Measurements from ENCODE around the gene AFF2.

The AFF2 gene

DNA sequence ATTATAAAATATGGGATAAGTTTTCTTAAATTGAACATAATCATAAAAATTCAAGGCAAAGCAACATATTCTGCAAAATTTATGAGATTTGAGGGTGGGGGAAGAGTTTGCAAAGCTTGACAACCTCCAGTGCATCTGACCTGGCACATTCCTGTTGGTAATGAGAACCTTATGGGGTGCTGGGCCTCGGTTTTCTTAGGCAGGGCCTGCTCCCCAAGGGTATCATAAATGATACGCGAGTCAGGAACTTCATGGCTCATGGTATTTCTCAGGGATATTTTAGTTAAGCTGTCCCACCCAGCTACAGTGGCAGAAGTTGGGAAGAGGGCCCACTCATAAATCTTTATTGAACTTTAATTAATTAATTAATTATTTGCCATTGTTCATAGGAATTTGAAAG lies 13.2 kb downstream of the AFF2 start:
- Mint-ChIP-seq H3K27ac (no peak overlapping the region), H3K27me3 (no peaks in the 10 kb centered on the region), H3K9me3 (no peaks in the 10 kb centered on the region), H3K4me3 (no peak overlapping the region), H3K36me3 (ENCODE audit: low read depth) (no peaks in the 10 kb centered on the region), H3K4me1 (ENCODE audit: low read depth) (no peaks in the 10 kb centered on the region)
- intact Hi-C loops (cut with micrococcal nuclease): no loop called here

DNA sequence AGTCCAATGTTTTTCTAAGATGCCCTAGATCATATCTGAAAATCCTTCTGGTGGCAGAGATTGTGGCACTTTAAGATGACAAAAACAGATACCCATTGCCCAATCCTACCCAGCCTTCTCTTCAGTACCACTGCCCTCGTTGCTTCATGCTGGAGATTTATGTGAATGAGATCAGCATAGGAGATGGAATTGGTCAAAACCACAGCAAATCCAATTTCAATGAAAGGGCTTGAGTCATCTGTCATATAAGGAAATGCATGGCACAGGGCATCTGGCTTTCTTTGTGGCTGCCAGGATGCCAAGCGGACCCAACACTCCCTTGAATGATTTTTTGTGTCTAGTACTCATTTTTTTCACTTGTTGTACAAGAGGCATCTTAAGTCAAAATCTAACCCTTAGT lies 16.8 kb downstream of the AFF2 start:
- Mint-ChIP-seq H3K4me1 (ENCODE audit: low read depth) (no peaks in the 10 kb centered on the region), H3K27me3 (no peaks in the 10 kb centered on the region), H3K36me3 (ENCODE audit: low read depth) (no peaks in the 10 kb centered on the region), H3K27ac (no peak overlapping the region), H3K9me3 (no peaks in the 10 kb centered on the region), H3K4me3 (no peak overlapping the region)
- intact Hi-C loops (cut with micrococcal nuclease): no loop called here

GRCh38 chrX:148522006-148522405 lies 21.6 kb downstream of the AFF2 start:
- H3K27ac Mint-ChIP-seq: no peak overlapping the region
- no peaks in the 10 kb centered on the region for H3K36me3 Mint-ChIP-seq (ENCODE audit: low read depth)
- intact Hi-C loops (cut with micrococcal nuclease): no loop called here
- no peaks in the 10 kb centered on the region for H3K27me3 Mint-ChIP-seq
- no peak overlapping the region for H3K4me3 Mint-ChIP-seq
- H3K4me1 Mint-ChIP-seq (ENCODE audit: low read depth): no peaks in the 10 kb centered on the region
- H3K9me3 Mint-ChIP-seq: no peaks in the 10 kb centered on the region

DNA sequence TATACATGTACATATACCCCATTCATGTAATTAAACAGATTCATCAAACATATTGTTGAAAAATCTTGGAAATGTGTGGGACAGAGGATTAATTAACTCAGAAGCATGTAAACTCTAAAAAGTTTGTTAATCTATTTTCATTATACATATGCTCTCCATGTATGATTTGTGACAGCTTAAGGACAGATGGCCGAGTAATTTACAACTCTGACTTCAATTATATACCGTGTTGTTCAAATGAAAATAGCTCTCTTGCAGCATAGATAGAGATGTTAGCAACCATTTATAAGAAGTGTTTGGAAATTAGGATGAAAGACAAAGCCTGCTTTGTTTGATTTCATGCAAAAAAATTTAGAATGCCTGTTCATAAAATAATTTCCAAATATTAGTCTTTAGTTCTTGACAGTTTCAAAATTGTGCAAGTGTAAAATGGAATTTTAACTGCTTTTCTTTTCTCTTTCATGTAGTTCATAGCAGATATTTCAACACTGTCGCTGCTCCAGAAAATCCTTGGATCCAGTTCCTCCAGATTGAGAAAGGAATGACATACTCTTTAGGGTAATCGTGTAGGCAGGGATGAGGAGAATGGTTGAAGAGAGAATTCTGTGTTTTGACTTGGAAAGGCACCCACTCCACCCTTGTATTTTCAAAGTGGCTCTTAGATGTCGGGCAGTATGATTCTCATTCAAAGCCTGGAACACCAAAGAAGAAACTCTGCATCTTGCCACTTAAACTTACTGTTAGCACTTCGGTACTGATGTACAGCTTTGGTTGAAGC lies 23.1 kb downstream of the AFF2 start:
- Mint-ChIP-seq H3K9me3 (no peaks in the 10 kb centered on the region), H3K27ac (no peak overlapping the region), H3K4me3 (no peak overlapping the region), H3K36me3 (ENCODE audit: low read depth) (no peaks in the 10 kb centered on the region), H3K4me1 (ENCODE audit: low read depth) (no peaks in the 10 kb centered on the region), H3K27me3 (no peaks in the 10 kb centered on the region)
- intact Hi-C loops (cut with micrococcal nuclease): no loop called here

- no peak overlapping the region for H3K4me3 Mint-ChIP-seq
- no peaks in the 10 kb centered on the region for H3K4me1 Mint-ChIP-seq (ENCODE audit: low read depth)
- intact Hi-C loops (cut with micrococcal nuclease): no loop called here
- H3K27ac Mint-ChIP-seq: no peak overlapping the region
- H3K27me3 Mint-ChIP-seq: no peaks in the 10 kb centered on the region
- H3K36me3 Mint-ChIP-seq (ENCODE audit: low read depth): no peaks in the 10 kb centered on the region
- H3K9me3 Mint-ChIP-seq: no peaks in the 10 kb centered on the region
These were observed 30.2 kb downstream of the AFF2 start for GRCh38 chrX:148530464-148531077.

DNA sequence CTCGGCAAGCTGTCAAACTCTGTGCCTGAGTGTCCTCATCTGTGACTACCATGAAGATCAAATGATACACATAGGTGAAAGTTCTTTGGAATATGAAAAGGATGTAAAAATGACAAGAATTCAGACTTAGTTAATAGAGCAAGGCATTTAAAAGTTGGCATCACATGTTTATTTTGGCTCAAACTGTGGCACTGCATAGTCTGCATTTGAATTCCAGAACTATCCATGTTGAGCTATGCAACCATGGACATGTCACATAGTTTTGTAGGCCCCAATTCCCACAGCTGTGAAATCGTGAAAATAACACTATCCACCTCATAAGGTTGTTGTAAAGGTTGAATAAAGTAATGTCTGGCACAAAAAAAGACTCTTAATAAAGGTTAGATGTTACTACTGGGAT lies 33.9 kb downstream of the AFF2 start:
- Mint-ChIP-seq H3K36me3 (ENCODE audit: low read depth) (no peaks in the 10 kb centered on the region), H3K27me3 (no peaks in the 10 kb centered on the region), H3K27ac (no peak overlapping the region), H3K9me3 (no peaks in the 10 kb centered on the region), H3K4me1 (ENCODE audit: low read depth) (no peaks in the 10 kb centered on the region), H3K4me3 (no peak overlapping the region)
- intact Hi-C loops (cut with micrococcal nuclease): no loop called here

GRCh38 chrX:148535639-148536038 lies 35.2 kb downstream of the AFF2 start:
- H3K27ac Mint-ChIP-seq: no peak overlapping the region
- no peaks in the 10 kb centered on the region for H3K36me3 Mint-ChIP-seq (ENCODE audit: low read depth)
- H3K27me3 Mint-ChIP-seq: no peaks in the 10 kb centered on the region
- no peak overlapping the region for H3K4me3 Mint-ChIP-seq
- H3K9me3 Mint-ChIP-seq: no peaks in the 10 kb centered on the region
- intact Hi-C loops (cut with micrococcal nuclease): no loop called here
- no peaks in the 10 kb centered on the region for H3K4me1 Mint-ChIP-seq (ENCODE audit: low read depth)

DNA sequence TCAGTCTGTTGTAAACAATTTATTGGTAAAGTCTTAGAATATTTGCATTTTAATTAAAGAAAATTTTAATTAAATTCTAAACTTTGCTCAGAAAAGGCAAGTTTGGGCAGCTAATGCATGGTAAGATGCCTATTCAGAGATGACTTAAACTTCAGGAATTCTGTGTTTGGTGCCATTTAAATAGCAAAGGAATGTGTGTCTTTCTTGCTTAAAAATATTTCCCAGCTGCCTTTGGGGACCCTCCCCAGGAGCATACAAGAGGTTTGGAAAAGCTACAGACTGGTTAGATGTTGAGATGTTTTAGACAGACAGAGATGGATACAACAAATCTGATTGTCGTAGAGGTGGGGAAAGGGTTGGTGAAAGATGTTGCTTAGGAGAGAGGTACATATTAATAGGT lies 36.5 kb downstream of the AFF2 start:
- H3K9me3 Mint-ChIP-seq: no peaks in the 10 kb centered on the region
- H3K36me3 Mint-ChIP-seq (ENCODE audit: low read depth): no peaks in the 10 kb centered on the region
- no peak overlapping the region for H3K27ac Mint-ChIP-seq
- H3K4me3 Mint-ChIP-seq: no peak overlapping the region
- intact Hi-C loops (cut with micrococcal nuclease): no loop called here
- H3K4me1 Mint-ChIP-seq (ENCODE audit: low read depth): no peaks in the 10 kb centered on the region
- no peaks in the 10 kb centered on the region for H3K27me3 Mint-ChIP-seq

DNA sequence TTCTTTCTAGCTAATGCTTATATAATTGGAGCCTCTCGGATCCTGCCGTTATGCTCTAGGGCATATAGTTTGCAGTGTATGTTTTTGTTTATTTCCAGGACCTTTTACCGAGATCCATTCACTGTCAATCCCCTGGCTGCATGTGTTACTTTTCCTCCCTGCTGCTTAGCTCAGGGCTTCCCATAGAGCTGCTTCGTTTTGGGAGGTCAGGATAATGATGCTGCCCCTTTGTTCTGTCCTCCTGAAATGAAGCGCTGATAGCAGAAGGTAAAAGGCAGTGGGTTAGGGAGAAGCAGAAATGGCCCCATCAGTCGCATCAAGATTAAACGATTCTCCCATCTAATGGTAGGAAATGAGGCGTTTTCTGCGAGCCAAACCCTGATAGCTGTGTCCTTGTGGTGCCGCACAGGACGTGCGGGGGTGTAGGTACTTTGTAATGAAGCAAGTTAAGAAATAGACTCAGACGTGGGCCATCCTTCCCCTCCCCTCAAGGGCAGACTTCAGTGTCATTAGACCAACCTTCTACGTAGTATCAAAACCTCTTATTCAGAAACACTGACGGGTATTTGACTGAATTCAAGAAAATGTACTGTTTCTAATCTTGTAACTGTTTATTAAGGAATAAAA lies 37.3 kb downstream of the AFF2 start:
- no peaks in the 10 kb centered on the region for H3K9me3 Mint-ChIP-seq
- H3K36me3 Mint-ChIP-seq (ENCODE audit: low read depth): no peaks in the 10 kb centered on the region
- H3K27ac Mint-ChIP-seq: no peak overlapping the region
- no peaks in the 10 kb centered on the region for H3K27me3 Mint-ChIP-seq
- intact Hi-C loops (cut with micrococcal nuclease): no loop called here
- H3K4me1 Mint-ChIP-seq (ENCODE audit: low read depth): peaks cover 4% of the 10 kb centered on the region
- H3K4me3 Mint-ChIP-seq: no peak overlapping the region

DNA sequence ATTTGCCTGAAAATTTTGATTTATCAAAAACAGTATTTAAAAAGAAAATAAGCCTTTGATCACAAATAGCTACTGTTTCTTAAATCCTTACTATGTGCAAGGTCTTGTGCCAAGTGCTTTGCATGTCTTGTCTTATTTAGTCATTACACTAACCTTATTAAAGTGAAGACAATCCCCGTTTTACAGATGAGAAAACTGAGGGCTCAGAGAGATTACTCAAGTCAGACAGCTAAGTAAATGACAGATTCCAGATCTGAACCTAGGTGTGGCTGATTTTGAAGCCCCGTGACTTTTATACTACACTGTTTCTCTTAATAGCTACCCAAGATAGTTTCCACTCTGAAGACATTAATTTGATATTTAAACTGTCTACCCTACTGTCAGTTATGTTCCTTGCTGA lies 38.2 kb downstream of the AFF2 start:
- Mint-ChIP-seq H3K36me3 (ENCODE audit: low read depth) (no peaks in the 10 kb centered on the region), H3K4me1 (ENCODE audit: low read depth) (peaks cover 4% of the 10 kb centered on the region), H3K4me3 (no peak overlapping the region), H3K27ac (no peak overlapping the region), H3K27me3 (no peaks in the 10 kb centered on the region), H3K9me3 (no peaks in the 10 kb centered on the region)
- intact Hi-C loops (cut with micrococcal nuclease): no loop called here

DNA sequence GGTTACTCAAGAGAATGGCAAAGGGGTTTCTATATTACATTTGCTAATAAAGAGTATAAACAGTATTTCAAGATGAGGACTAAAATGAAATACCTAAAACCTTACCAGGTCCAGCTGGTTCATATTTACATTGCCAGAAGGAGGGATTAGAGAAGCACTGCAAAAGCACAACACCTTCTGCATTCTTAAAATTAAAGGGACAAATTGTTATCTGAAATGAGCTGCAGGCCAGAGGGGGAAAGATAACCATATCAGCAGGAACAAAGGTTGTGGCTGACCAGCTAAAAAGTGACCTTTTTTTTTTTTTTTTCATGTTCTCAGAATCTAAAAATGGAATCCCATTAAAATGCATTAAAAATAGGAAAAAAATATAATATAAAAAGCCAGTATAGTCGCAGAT lies 39.7 kb downstream of the AFF2 start:
- no peaks in the 10 kb centered on the region for H3K36me3 Mint-ChIP-seq (ENCODE audit: low read depth)

DNA sequence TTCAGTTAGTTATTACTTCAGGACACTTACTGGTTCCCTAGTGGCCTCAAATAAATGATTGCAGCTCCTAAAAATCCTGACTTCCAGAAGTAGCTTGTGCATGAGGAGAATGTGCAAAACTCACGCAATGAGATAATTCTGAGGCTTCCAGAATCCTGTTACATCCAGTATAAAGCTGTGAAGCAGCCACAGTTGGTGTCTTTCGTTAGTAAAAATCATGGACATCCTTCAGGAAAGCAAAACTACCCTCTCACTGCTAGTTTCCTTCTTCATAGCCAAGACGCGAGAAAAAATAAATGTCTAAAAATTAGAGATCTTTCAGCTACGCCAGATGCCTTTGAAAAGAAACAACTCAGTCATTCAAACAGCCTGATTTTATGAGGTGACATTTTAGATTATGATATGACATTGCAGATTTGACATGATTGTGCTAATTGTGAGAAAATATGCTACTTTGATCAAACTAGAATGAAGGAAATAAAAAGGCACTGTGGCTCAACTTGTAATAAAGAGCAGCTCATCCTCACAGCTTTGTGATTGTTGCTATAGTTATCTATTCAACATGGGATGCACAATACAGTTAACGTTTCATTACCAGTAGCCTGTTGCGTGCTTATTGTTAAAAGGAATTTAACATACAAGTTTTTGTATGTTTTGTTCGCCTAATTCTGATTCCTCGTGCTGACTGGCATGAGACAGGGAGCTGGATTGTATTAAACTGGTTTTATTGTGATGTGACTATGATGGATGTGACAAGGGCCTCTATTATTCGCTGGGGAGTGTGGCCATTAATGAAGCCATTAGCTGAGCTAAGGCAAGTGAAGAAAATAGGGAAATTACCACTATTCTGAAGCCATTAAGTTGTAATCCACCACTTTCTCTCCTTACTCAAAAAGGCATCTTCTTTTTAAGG lies 40.5 kb downstream of the AFF2 start:
- H3K9me3 Mint-ChIP-seq: no peaks in the 10 kb centered on the region
- no peak overlapping the region for H3K27ac Mint-ChIP-seq
- no peaks in the 10 kb centered on the region for H3K27me3 Mint-ChIP-seq
- no peak overlapping the region for H3K4me3 Mint-ChIP-seq
- H3K4me1 Mint-ChIP-seq (ENCODE audit: low read depth): peaks cover 4% of the 10 kb centered on the region
- H3K36me3 Mint-ChIP-seq (ENCODE audit: low read depth): no peaks in the 10 kb centered on the region
- intact Hi-C loops (cut with micrococcal nuclease): no loop called here

More for the DNA sequence above, 39.7 kb downstream of the AFF2 start:
- no peaks in the 10 kb centered on the region for H3K9me3 Mint-ChIP-seq
- no peaks in the 10 kb centered on the region for H3K27me3 Mint-ChIP-seq
- H3K4me3 Mint-ChIP-seq: no peak overlapping the region
- H3K4me1 Mint-ChIP-seq (ENCODE audit: low read depth): peaks cover 4% of the 10 kb centered on the region
- intact Hi-C loops (cut with micrococcal nuclease): no loop called here
- H3K27ac Mint-ChIP-seq: no peak overlapping the region

DNA sequence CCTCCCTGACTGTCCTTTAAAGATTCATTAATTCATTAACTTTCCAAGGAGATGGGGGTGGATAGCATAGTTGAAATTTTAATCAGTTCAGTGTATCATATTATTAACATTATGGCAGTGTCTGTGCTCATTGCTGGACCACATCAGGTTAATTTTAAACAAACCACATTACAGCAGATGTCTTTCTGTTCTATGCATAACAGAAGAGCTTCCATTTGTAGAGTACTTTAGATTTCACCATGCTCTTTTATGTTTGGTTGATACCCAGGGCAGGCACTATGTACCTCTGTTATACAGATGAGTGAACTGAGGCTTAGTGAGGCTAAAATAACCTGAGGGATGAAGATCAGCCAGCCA lies 41.1 kb downstream of the AFF2 start:
- intact Hi-C loops (cut with micrococcal nuclease): no loop called here
- peaks cover 4% of the 10 kb centered on the region for H3K4me1 Mint-ChIP-seq (ENCODE audit: low read depth)
- no peaks in the 10 kb centered on the region for H3K36me3 Mint-ChIP-seq (ENCODE audit: low read depth)
- no peaks in the 10 kb centered on the region for H3K9me3 Mint-ChIP-seq
- H3K27ac Mint-ChIP-seq: no peak overlapping the region
- no peaks in the 10 kb centered on the region for H3K27me3 Mint-ChIP-seq
- H3K4me3 Mint-ChIP-seq: no peak overlapping the region
